ENCODE results near the gene FNDC11. TPM values are rescaled to one million over a fixed set of nuclear protein-coding genes. Genes with fewer than 3 reads are reported as not detected.

FNDC11 gene
- total and polyA plus RNA-seq, 7 experiments from 2014 or later: 0.22 to 1.2 (median 0.32) TPM

DNA sequence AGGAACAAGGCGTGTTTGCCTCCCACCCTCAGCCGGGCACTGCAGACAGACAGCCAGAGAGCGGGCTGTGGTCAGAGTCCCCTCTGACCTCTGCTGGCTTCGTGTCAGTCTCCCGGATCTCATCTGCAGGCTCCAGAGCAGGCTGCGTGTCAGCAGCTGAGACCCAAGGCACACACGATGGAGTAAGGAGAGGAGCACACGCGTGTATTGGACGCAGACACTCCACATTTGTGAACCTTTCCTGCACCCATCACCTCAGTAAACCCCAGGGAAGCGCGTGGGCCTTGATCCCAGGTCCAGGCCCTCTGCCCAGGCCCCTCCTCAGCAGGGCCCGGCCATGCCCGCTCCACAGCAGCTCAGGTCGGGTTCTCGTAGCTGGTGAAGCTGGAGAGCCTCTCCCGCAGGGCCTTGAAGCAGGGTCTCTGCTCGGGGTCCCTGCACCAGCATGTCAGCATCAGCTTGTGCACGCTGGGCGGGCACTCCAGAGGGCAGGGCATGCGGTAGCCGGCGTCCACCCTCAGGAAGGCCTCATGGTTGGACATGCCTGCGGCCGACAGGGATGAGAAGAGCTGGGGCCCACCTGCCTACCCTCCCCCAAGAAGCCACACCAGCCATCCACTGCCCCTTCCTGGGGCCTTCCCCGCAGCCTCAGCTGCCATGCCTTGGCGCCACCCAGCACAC is 24.6 kb upstream of the FNDC11 start:
- Histone ChIP-seq H3K27ac (ENCODE audit: low read depth, low read length) (no peak overlapping the region), H3K27me3 (ENCODE audit: control insufficient read depth in 2 of 2, insufficient read depth in 2 of 2, low read length in 2 of 2) (no peaks in the 10 kb centered on the region), H3K4me1 (ENCODE audit: control insufficient read depth in 2 of 2, insufficient read depth in 2 of 2, low read length in 2 of 2) (no peaks in the 10 kb centered on the region), H3K36me3 (ENCODE audit: control insufficient read depth in 2 of 3, insufficient read depth in 3 of 3, low read length in 3 of 3) (no peaks in the 10 kb centered on the region), H3K9me3 (ENCODE audit: control insufficient read depth in 2 of 3, low read length in 3 of 3) (no peaks in the 10 kb centered on the region), H3K4me3 (ENCODE audit: low read length) (no peak overlapping the region)
- Mint-ChIP-seq H3K4me3 (peak overlapping the region in 1 of 10 donors; percentile 42), H3K36me3 (peaks cover 0 to 3% (median 0%) of the 10 kb centered on the region in 5 donors), H3K9me3 (peaks cover 0 to 2% (median 0%) of the 10 kb centered on the region in 11 donors), H3K27ac (peak overlapping the region in 3 of 9 donors; percentile 59 to 76 (median 62)), H3K4me1 (peaks cover 0 to 6% (median 4%) of the 10 kb centered on the region in 7 donors), H3K27me3 (no peaks in the 10 kb centered on the region)
- intact Hi-C loops (cut with micrococcal nuclease): no loop called here
- CTCF ChIA-PET: no interaction called here
- POLR2A ChIA-PET: interaction anchor here (0.7 to 3.9 kb wide), 3 partner anchors 10 to 38 kb away, joined by 3 to 32 read pairs (median 4); partner anchors contain the start of gene PPDPF
- DNase-seq: no peak
- ATAC-seq: no peak

DNA sequence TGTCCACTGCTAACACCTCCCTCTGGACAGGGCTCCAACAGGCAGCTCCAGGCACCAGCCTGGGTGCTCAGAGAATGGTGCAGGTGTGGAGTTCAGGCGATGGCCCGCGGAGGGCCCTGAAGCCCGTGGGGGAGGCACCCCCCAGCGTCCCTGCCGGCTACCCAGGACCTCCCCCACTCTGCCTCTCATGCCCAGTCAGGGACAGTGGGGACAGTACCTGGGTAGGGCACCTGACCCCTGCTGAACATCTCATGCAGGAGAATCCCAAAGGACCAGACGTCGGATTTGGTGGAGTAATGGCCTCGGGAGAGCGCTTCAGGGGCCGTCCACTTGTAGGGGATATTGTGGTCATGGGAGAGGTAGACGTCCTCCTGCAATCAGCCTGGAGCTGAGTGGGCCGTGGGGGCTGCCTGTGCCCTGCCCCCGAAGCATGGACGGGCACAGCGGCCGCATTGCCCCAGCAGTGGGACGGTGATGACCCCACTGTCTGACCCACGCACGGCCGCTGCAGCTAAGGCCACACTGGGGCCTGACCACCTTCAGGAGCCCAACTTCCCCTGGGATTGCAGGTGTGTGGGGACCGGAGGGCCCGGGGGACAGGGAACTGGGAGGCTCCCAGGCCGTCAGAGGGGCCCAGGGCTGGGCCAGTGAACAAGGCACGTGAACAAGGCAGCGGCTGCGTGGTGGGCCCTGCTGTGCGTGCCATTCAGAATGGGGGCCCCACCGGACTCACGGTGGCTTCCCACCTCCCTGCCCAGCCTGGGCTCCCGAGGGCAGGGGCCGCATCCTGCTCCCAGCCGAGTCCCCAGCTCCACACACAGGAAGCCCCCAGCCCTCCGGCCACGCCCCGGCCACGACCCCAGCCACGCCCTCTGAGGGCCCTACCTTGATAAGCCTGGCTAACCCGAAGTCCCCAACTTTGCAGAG is 23.8 kb upstream of the FNDC11 start:
- no peaks in the 10 kb centered on the region for H3K4me1 ChIP-seq (ENCODE audit: control insufficient read depth in 2 of 2, insufficient read depth in 2 of 2, low read length in 2 of 2)
- no peak for ATAC-seq
- Mint-ChIP-seq H3K4me1 (peaks cover 0 to 6% (median 4%) of the 10 kb centered on the region in 7 donors), H3K9me3 (peaks cover 0 to 2% (median 0%) of the 10 kb centered on the region in 11 donors), H3K4me3 (no peak overlapping the region), H3K27ac (no peak overlapping the region), H3K27me3 (no peaks in the 10 kb centered on the region), H3K36me3 (peaks cover 0 to 2% (median 0%) of the 10 kb centered on the region in 5 donors)
- H3K27me3 ChIP-seq (ENCODE audit: control insufficient read depth in 2 of 2, insufficient read depth in 2 of 2, low read length in 2 of 2): no peaks in the 10 kb centered on the region
- no peak for DNase-seq
- no peak overlapping the region for H3K4me3 ChIP-seq (ENCODE audit: low read length)
- H3K36me3 ChIP-seq (ENCODE audit: control insufficient read depth in 2 of 3, insufficient read depth in 3 of 3, low read length in 3 of 3): no peaks in the 10 kb centered on the region
- intact Hi-C loops (cut with micrococcal nuclease): loop anchor here in 1 of 2 donors (10.0 kb wide), 1 partner anchor 535 kb away; the partner anchor contains the start of gene TCEA2
- POLR2A ChIA-PET: interaction anchor here (1.0 to 3.9 kb wide), 2 partner anchors 10 to 38 kb away, joined by 3 to 32 read pairs; partner anchors contain the start of gene PPDPF
- no peak overlapping the region for H3K27ac ChIP-seq (ENCODE audit: low read depth, low read length)
- H3K9me3 ChIP-seq (ENCODE audit: control insufficient read depth in 2 of 3, low read length in 3 of 3): no peaks in the 10 kb centered on the region
- CTCF ChIA-PET: no interaction called here

DNA sequence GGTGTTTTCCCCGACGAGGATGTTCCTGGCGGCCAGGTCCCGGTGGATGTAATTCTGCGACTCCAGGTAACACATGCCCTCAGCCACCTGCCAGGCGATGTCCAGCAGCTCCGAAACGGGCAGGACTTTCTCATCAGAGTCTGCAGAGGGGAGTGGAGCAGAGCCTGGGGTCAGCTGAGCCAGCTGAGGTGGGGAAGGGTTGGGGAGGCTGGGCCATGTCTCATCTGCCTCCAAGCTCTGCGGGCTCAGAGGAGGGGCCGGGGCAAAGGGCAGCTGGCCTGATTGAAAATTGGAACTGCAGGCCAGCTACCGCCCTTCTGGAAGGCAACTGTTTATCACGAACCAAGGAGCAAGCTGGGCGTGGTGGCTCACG is 23.2 kb upstream of the FNDC11 start:
- DNase-seq: no peak
- CTCF ChIA-PET: no interaction called here

DNA sequence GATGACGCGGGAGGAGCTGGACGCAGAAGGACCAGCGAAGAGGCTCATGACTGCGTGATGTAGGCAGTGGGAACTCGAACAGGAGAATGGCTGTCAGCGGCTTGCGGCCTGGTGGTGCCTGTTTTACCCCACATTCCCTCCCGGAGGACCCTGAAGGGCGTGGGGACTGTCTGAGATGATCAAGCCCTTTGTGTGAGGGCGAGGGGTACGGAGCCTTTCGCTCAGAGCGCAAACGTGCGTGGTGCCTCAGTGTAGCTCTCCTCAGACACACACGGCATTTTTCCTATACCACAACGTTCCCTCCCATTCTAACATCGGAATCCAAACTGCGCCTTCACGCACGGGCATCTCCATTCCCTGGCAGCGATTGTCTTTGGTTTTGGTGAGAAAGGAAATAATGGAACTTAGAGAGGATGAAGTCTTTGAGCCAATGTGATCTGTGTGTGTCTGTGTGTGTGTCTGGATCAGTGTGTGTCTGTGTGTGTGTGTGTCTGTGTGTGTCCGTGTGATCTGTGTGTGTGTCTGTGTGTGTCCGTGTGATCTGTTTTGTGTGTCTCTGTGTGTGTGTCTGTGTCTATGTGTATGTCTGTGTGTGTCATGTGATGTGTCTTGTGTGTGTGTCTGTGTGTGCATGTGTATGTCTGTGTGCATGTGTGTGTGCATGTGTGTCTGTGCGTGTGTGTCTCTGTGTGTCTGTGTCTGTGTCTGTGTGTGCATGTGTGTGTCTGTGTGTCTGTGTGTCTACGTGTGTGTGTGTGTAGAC is 22.1 kb upstream of the FNDC11 start:
- peak overlapping the region in 1 of 10 donors; percentile 14 for H3K4me3 Mint-ChIP-seq
- intact Hi-C loops (cut with micrococcal nuclease): loop anchor here in 1 of 2 donors (10.0 kb wide), 1 partner anchor 533 kb away; the partner anchor contains the start of gene TCEA2
- POLR2A ChIA-PET: interaction anchor here (3.9 kb wide), 1 partner anchor 12 kb away, joined by 32 read pairs; the partner anchor contains the start of gene PPDPF
- H3K4me1 Mint-ChIP-seq: peaks cover 0 to 8% (median 6%) of the 10 kb centered on the region in 7 donors
- ATAC-seq (no peak), DNase-seq (no peak)
- H3K36me3 Mint-ChIP-seq: peaks cover 0 to 2% (median 0%) of the 10 kb centered on the region in 5 donors
- H3K27ac ChIP-seq (ENCODE audit: low read depth, low read length): no peak overlapping the region
- H3K36me3 ChIP-seq (ENCODE audit: control insufficient read depth in 2 of 3, insufficient read depth in 3 of 3, low read length in 3 of 3): no peaks in the 10 kb centered on the region
- peaks cover 0 to 2% (median 0%) of the 10 kb centered on the region in 11 donors for H3K9me3 Mint-ChIP-seq
- no peaks in the 10 kb centered on the region for H3K27me3 ChIP-seq (ENCODE audit: control insufficient read depth in 2 of 2, insufficient read depth in 2 of 2, low read length in 2 of 2)
- H3K4me1 ChIP-seq (ENCODE audit: control insufficient read depth in 2 of 2, insufficient read depth in 2 of 2, low read length in 2 of 2): peaks cover 1% of the 10 kb centered on the region in 2 donors
- CTCF ChIA-PET: interaction anchor here (0.8 kb wide), 1 partner anchor 13 kb away, joined by 3 read pairs; no protein-coding TSS in a partner anchor
- no peaks in the 10 kb centered on the region for H3K27me3 Mint-ChIP-seq
- peak overlapping the region in 3 of 9 donors; percentile 16 to 75 (median 51) for H3K27ac Mint-ChIP-seq
- no peak overlapping the region for H3K4me3 ChIP-seq (ENCODE audit: low read length)
- no peaks in the 10 kb centered on the region for H3K9me3 ChIP-seq (ENCODE audit: control insufficient read depth in 2 of 3, low read length in 3 of 3)

More for the DNA sequence above, 23.2 kb upstream of the FNDC11 start:
- no peaks in the 10 kb centered on the region for H3K4me1 ChIP-seq (ENCODE audit: control insufficient read depth in 2 of 2, insufficient read depth in 2 of 2, low read length in 2 of 2)
- intact Hi-C loops (cut with micrococcal nuclease): loop anchor here in 1 of 2 donors (10.0 kb wide), 1 partner anchor 534 kb away; the partner anchor contains the start of gene TCEA2
- H3K27me3 ChIP-seq (ENCODE audit: control insufficient read depth in 2 of 2, insufficient read depth in 2 of 2, low read length in 2 of 2): no peaks in the 10 kb centered on the region
- peaks cover 0 to 2% (median 0%) of the 10 kb centered on the region in 11 donors for H3K9me3 Mint-ChIP-seq
- peaks cover 0 to 6% (median 4%) of the 10 kb centered on the region in 7 donors for H3K4me1 Mint-ChIP-seq
- POLR2A ChIA-PET: interaction anchor here (3.9 kb wide), 1 partner anchor 11 kb away, joined by 32 read pairs; the partner anchor contains the start of gene PPDPF
- ATAC-seq: no peak
- H3K9me3 ChIP-seq (ENCODE audit: control insufficient read depth in 2 of 3, low read length in 3 of 3): no peaks in the 10 kb centered on the region
- no peaks in the 10 kb centered on the region for H3K27me3 Mint-ChIP-seq
- H3K27ac Mint-ChIP-seq: no peak overlapping the region
- no peak overlapping the region for H3K4me3 ChIP-seq (ENCODE audit: low read length)
- H3K4me3 Mint-ChIP-seq: no peak overlapping the region
- H3K36me3 Mint-ChIP-seq: peaks cover 0 to 2% (median 0%) of the 10 kb centered on the region in 5 donors
- H3K36me3 ChIP-seq (ENCODE audit: control insufficient read depth in 2 of 3, insufficient read depth in 3 of 3, low read length in 3 of 3): no peaks in the 10 kb centered on the region
- H3K27ac ChIP-seq (ENCODE audit: low read depth, low read length): no peak overlapping the region

DNA sequence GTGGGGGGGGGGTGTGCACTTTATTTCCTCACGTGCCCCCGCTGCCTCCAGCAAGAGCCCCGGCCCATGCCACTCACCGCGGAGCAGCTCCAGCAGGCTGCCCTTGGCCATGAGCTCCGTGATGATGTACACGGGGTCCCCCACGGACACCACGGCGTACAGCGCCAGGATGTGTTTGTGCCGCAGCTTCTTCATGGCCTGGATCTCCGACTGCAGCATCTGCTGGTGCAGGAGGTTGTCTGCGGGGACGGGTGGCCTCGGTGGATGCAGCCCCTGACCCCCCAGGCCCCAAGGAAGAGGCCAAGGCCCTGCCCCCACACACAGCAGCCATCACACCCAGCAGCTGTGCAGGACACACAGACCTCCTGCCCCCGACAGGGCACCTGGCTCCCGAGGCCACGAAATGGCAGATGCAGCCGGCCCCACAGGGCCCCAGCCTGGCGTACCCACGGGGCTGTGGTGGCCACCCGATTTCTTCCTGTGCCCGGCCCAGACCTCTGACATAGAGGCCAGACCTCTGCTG is 21.4 kb upstream of the FNDC11 start:
- H3K36me3 Mint-ChIP-seq: no peaks in the 10 kb centered on the region
- peaks cover under 1 to 8% (median 6%) of the 10 kb centered on the region in 7 donors for H3K4me1 Mint-ChIP-seq
- H3K4me3 Mint-ChIP-seq: no peak overlapping the region
- CTCF ChIA-PET: no interaction called here
- Histone ChIP-seq H3K36me3 (ENCODE audit: control insufficient read depth in 2 of 3, insufficient read depth in 3 of 3, low read length in 3 of 3) (no peaks in the 10 kb centered on the region), H3K4me1 (ENCODE audit: control insufficient read depth in 2 of 2, insufficient read depth in 2 of 2, low read length in 2 of 2) (peaks cover 7 to 8% of the 10 kb centered on the region in 2 donors), H3K27me3 (ENCODE audit: control insufficient read depth in 2 of 2, insufficient read depth in 2 of 2, low read length in 2 of 2) (no peaks in the 10 kb centered on the region), H3K27ac (ENCODE audit: low read depth, low read length) (no peak overlapping the region), H3K4me3 (ENCODE audit: low read length) (no peak overlapping the region), H3K9me3 (ENCODE audit: control insufficient read depth in 2 of 3, low read length in 3 of 3) (no peaks in the 10 kb centered on the region)
- peaks cover 0 to 2% (median 0%) of the 10 kb centered on the region in 11 donors for H3K9me3 Mint-ChIP-seq
- intact Hi-C loops (cut with micrococcal nuclease): loop anchor here in 1 of 2 donors (10.0 kb wide), 1 partner anchor 532 kb away; the partner anchor contains the start of gene TCEA2
- H3K27me3 Mint-ChIP-seq: no peaks in the 10 kb centered on the region
- no peak for DNase-seq
- ATAC-seq: no peak
- POLR2A ChIA-PET: interaction anchor here (0.6 kb wide), 1 partner anchor 93 kb away, joined by 3 read pairs; no protein-coding TSS in a partner anchor
- H3K27ac Mint-ChIP-seq: peak overlapping the region in 2 of 9 donors; percentile 51 to 75

All from naive thymus-derived CD4-positive, alpha-beta T cell (primary cell).